ENCODE data around the gene SMC4.
"Not testable (repeated sequence)": the region's sequence is repeated elsewhere in the genome, so short reads cannot be mapped to it uniquely, and the experiment has no call there.

The SMC4 gene

DNA sequence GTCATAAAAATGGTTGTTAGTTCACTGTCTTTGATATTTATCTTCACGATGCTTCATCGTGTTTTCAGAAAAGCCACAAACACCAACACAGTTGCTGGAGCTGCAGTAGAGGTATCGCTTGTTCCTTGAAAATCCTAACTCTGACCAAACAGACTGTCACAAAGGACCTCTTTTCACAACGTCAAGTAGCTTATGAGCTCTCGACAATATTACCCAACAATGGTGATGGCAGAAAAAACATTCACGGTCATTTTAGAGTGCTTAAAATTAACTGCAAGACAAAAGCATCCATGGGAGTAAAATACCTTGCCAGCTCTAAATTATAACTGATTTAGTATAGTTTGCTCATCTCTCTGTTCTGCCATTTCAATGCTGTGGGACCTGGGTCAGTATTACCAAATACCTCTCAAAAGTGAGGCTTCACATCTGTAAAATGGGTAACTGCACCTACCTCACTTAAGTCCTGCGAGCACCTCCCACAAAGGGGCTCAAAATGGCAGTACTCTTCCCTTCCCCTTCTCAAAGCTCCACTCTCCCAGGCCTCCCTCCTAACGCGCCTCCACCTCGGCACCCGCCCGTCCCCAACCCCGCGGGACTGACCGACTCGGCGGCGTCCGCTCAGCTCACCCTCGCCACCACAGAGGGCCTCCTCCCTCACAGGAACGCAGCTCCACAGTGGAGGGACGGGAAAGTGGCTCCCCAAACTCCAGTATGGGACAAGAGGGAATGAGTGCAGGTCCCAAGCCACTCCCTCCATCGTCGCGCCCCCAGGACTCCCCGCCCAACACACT is 49.6 kb downstream of the SMC4 start:
- DNase-seq = no peak

- peak; percentile 95 for DNase-seq
These were observed 50.5 kb downstream of the SMC4 start, which contains the start of gene TRIM59 for GRCh38 chr3:160449636-160450598. Gene TRIM59 (minus strand): TSS chr3:160449786. CDS start chr3:160439183, 10,603 bp downstream.

- DNase-seq = no peak
These were observed 51.4 kb downstream of the SMC4 start for GRCh38 chr3:160450846-160451245.

DNA sequence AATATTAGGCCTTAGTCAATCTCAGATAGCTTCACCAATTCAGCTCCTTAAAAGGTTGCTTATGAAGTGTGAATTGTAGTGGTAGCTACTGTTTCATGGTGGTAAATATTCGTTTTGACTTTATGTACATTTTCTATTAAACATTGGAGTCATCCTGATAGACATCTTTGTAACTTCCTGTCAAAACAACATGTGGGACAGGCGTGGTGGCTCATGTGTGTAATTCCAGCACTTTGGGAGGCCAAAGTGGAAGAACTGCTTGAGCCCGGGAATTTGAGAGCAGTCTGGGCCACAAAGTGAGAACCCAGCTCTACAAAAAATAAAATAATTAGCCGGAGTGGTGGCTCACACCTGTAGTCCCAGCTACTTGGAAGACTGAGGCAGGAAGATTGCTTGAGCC is 52.2 kb downstream of the SMC4 start:
- no peak for DNase-seq

GRCh38 chr3:160452251-160452650 is 52.8 kb downstream of the SMC4 start:
- DNase-seq = not testable (repeated sequence)

DNA sequence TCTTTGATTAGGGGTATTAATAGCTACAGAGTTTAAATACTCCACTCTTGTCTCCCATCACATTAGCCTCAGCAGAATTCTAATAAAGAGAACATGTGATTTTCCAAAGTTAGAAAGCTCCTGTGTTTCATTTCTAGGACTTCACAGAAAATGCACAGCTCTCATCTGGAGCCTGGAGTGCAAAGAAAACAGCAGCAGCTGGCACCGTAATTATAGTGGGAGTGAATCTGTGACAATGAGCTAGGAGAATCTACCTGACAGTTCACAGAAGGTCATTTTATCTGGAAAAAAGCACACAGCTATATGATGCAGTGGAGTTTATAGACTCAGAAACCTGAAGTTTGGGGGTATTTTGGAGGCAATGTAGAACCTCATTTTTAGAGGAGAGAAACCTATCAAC is 55.5 kb downstream of the SMC4 start:
- no peak for DNase-seq

DNA sequence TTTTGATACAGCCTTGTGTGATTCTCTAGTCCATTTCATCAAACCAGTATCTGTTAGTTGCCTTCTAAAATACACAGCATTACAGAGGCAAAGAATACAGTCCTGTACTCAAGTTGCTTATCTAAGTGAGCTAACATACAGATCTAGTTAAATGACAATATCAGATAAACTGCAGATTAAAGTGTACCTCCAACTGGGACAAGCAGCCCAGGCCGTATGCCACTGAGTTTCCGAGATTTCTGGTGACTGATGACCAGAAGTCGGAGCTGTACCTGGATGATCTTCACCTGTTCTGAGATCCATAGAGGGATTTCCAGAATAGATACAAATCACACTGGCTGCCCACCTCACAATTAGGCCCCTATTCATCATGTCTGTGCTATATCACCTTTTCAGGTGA is 56.4 kb downstream of the SMC4 start:
- no peak for DNase-seq

DNA sequence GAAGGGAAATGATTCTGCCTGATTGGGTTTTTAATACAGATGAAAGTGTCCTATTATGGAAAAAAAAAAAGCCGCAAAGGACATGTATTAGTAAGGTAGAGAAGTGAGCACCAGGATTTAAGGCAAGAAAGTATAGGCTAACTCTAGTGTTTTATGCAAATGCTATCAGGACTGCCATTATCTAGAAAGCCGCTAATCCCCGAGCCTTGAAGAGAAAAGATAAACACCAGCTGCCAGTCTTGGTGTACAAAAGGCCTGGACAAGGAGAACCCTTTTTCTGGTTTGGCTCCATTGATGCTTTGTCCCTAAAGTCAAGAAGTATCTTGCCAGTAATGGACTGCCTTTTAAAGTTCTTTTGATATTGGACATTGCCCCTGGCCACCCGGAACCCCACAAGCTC is 58.7 kb downstream of the SMC4 start:
- DNase-seq = no peak

GRCh38 chr3:160459450-160459970 is 60.1 kb downstream of the SMC4 start:
- DNase-seq = no peak

GRCh38 chr3:160460033-160460432 is 60.6 kb downstream of the SMC4 start:
- DNase-seq = no peak

DNA sequence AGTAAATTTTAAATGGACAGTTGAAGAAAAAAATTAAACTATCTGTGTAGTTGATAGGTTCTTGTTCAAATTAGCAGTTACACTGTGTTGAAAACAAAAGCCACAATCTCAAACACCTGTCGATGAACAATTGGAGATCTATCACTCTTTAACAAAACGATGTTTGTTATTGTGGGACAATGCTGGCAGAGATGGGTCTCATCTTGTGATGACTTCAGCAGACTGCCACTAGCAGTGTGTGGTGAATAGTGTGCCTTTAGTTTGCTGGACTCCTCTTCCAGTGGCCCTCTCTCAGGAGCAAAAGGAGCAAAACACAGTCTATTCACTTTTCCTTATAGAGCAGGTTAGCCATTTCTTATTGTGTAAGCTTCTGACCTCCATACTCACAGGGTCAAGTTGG is 64.9 kb downstream of the SMC4 start:
- no peak for DNase-seq

- no peak for DNase-seq
These were observed 65.5 kb downstream of the SMC4 start for GRCh38 chr3:160464971-160465370.

- no peak for DNase-seq
These were observed 70.7 kb downstream of the SMC4 start for GRCh38 chr3:160470181-160470580.

GRCh38 chr3:160471892-160472291 is 72.4 kb downstream of the SMC4 start:
- DNase-seq = no peak

GRCh38 chr3:160472344-160472743 is 72.9 kb downstream of the SMC4 start:
- DNase-seq = no peak

- DNase-seq = no peak
These were observed 73.8 kb downstream of the SMC4 start for GRCh38 chr3:160473221-160473620.

GRCh38 chr3:160473978-160474377 is 74.5 kb downstream of the SMC4 start:
- DNase-seq = no peak

DNA sequence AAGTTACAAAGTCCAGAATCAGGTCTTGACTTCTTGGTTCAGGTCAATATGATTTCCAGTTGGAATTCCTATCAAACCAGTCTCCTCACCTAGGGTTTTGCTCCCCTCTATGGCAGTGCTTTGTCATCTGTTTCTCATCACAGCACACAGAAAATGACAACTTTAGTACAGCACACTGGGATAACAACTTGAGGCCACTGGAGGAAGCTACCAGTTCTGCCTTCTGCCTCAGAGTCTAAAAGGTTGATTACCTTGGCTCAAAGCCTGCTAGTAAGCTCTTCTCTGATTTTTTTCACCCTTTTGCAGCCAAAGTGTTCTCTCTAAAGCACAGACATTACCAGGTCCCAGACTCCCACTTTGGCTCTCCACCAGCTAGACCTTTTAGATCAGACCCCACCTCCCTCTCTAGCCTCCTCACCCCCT is 75.0 kb downstream of the SMC4 start:
- no peak for DNase-seq

DNA sequence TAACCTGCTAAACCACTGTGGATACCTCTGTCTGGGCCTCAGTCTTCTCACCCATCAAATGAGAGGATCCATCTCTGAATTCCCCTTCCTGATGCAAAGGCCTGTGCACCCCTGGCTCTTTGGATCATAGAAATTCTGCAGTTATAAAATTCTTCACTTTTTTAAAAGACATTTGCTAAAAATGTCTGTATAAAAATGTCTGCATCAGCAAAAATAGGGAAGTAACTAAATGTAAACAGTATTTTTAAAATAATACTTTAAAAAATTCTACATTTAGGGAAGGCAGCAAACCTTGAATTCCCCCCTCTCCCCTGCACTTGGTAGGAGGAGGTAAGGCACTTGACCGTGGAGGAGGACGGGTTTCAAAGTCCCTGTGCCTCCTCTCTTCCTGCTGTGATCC is 75.7 kb downstream of the SMC4 start:
- no peak for DNase-seq

DNA sequence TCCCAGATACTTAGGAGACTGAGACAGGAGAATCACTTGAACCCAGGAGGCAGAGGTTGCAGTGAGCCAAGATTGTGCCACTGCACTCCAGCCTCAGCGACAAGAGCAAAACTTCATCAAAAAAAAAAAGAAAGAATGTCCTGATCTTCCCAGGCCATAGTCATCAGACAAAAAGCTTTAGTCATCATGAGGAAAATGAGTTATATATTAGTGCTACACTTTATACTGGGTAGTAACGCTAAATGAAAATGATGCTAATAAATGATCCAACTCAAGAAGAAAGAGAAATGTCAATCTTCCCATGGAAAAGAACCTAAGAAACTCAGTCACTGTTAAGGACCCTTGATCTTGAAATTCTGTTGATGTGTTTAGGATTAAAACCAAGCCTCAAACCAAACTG is 76.4 kb downstream of the SMC4 start:
- no peak for DNase-seq

DNA sequence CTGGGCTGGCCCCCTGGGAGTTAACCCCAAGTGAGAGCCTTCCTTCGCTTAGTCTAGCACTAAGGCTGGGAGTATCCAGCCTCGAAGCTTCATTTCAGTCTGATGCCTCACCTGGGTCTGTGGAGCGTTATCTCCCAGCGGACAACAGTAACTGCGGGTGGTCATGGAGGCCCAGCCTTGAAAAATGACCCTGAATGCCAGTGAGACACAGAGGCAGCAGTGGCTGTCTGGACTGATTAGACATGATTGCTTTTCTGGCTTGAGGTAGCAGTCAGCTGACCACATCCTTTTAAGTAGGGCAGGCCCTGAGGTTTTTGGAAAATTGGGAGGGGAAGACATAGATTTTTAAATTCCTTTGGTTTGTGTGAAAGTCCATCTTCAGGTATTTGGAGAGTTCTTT is 78.3 kb downstream of the SMC4 start:
- DNase-seq = no peak

DNA sequence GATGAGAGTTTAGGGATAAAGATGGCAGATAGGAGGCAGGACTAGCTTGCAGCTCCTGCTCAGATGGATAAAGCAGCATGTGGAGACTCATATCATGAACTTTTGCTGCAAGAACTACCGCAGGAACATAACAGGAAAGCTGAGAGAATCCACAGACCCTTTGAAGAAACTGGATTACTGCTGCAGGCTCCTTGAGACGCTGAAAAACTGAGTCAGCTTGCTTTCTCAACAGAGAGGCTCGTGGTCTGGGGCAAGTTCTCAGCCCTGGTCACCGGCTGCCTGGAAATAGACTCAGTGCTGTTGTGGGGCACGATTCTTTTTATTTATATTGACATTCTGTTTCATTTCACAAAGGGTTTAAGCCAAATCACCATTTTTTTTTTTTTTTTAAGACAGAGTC is 78.9 kb downstream of the SMC4 start:
- DNase-seq = no peak

- DNase-seq = no peak
These were observed 79.9 kb downstream of the SMC4 start for GRCh38 chr3:160479376-160479775.

- DNase-seq = no peak
These were observed 81.5 kb downstream of the SMC4 start for GRCh38 chr3:160480931-160481330.

Data from right forelimb (tissue), 1 donor.